ENCODE results near the gene MTCL1.

The MTCL1 gene

GRCh38 chr18:8686611-8687010 lies 18.7 kb upstream of the MTCL1 start:
- Histone ChIP-seq H3K27ac (no peak overlapping the region), H3K27me3 (no peaks in the 10 kb centered on the region), H3K36me3 (no peaks in the 10 kb centered on the region), H3K4me3 (no peak overlapping the region), H4K20me1 (no peaks in the 10 kb centered on the region), H3K9ac (no peak overlapping the region), H3K9me3 (no peaks in the 10 kb centered on the region), H3K4me1 (no peaks in the 10 kb centered on the region), H3K4me2 (no peak overlapping the region)
- TF ChIP-seq Cebpa-rat (IDR thresholded peaks at IDR 0.05) = no peak

- Histone ChIP-seq H3K27me3 (no peaks in the 10 kb centered on the region), H3K4me2 (no peak overlapping the region), H4K20me1 (no peaks in the 10 kb centered on the region), H3K27ac (no peak overlapping the region), H3K9me3 (no peaks in the 10 kb centered on the region), H3K4me1 (no peaks in the 10 kb centered on the region), H3K9ac (no peak overlapping the region), H3K4me3 (no peak overlapping the region), H3K36me3 (no peaks in the 10 kb centered on the region)
- TF ChIP-seq Cebpa-rat (IDR thresholded peaks at IDR 0.05) = no peak
These were observed 17.0 kb upstream of the MTCL1 start for GRCh38 chr18:8688216-8688800.

- H3K9ac ChIP-seq = no peak overlapping the region
- H3K27me3 ChIP-seq = no peaks in the 10 kb centered on the region
- H3K4me1 ChIP-seq = no peaks in the 10 kb centered on the region
- no peaks in the 10 kb centered on the region for H4K20me1 ChIP-seq
- no peak overlapping the region for H3K4me3 ChIP-seq
- no peak for TF ChIP-seq Cebpa-rat (IDR thresholded peaks at IDR 0.05)
- H3K9me3 ChIP-seq = no peaks in the 10 kb centered on the region
- no peaks in the 10 kb centered on the region for H3K36me3 ChIP-seq
- H3K27ac ChIP-seq = no peak overlapping the region
- no peak overlapping the region for H3K4me2 ChIP-seq
These were observed 16.5 kb upstream of the MTCL1 start for GRCh38 chr18:8688816-8689215.

GRCh38 chr18:8689517-8689916 lies 15.8 kb upstream of the MTCL1 start:
- Histone ChIP-seq H3K27ac (no peak overlapping the region), H3K27me3 (no peaks in the 10 kb centered on the region), H4K20me1 (no peaks in the 10 kb centered on the region), H3K4me1 (no peaks in the 10 kb centered on the region), H3K36me3 (peaks cover 7% of the 10 kb centered on the region; the same call in 1 of the 2 replicates), H3K9me3 (no peaks in the 10 kb centered on the region), H3K9ac (no peak overlapping the region), H3K4me2 (no peak overlapping the region), H3K4me3 (no peak overlapping the region)
- no peak for TF ChIP-seq Cebpa-rat (IDR thresholded peaks at IDR 0.05)

- no peak overlapping the region for H3K9ac ChIP-seq
- no peak overlapping the region for H3K4me2 ChIP-seq
- peaks cover 14% of the 10 kb centered on the region; the same call in 1 of the 2 replicates for H4K20me1 ChIP-seq
- peaks cover 12% of the 10 kb centered on the region for H3K4me1 ChIP-seq
- no peaks in the 10 kb centered on the region for H3K9me3 ChIP-seq
- H3K27me3 ChIP-seq = no peaks in the 10 kb centered on the region
- no peak overlapping the region for H3K4me3 ChIP-seq
- no peak for TF ChIP-seq Cebpa-rat (IDR thresholded peaks at IDR 0.05)
- H3K36me3 ChIP-seq = peaks cover 27% of the 10 kb centered on the region
- H3K27ac ChIP-seq = no peak overlapping the region
These were observed 10.5 kb upstream of the MTCL1 start for GRCh38 chr18:8694891-8695290.

GRCh38 chr18:8695932-8696517 lies 9.3 kb upstream of the MTCL1 start:
- peak overlapping the region; percentile 42 for H3K4me2 ChIP-seq
- H3K27ac ChIP-seq = no peak overlapping the region

GRCh38 chr18:8696749-8697211 lies 8.6 kb upstream of the MTCL1 start:
- no peaks in the 10 kb centered on the region for H3K27me3 ChIP-seq
- H3K27ac ChIP-seq = no peak overlapping the region
- no peaks in the 10 kb centered on the region for H3K9me3 ChIP-seq
- H3K4me3 ChIP-seq = no peak overlapping the region
- H3K4me1 ChIP-seq = peaks cover 22% of the 10 kb centered on the region
- H3K9ac ChIP-seq = no peak overlapping the region
- H3K36me3 ChIP-seq = peaks cover 33% of the 10 kb centered on the region
- H3K4me2 ChIP-seq = peak overlapping the region; percentile 42
- H4K20me1 ChIP-seq = peaks cover 19% of the 10 kb centered on the region; the same call in 1 of the 2 replicates
- TF ChIP-seq Cebpa-rat (IDR thresholded peaks at IDR 0.05) = no peak

More at GRCh38 chr18:8695932-8696517, 9.3 kb upstream of the MTCL1 start:
- Histone ChIP-seq H3K36me3 (peaks cover 33% of the 10 kb centered on the region), H3K4me1 (peaks cover 17% of the 10 kb centered on the region), H3K9me3 (no peaks in the 10 kb centered on the region), H4K20me1 (peaks cover 14% of the 10 kb centered on the region; the same call in 1 of the 2 replicates), H3K27me3 (no peaks in the 10 kb centered on the region), H3K9ac (no peak overlapping the region), H3K4me3 (no peak overlapping the region)
- no peak for TF ChIP-seq Cebpa-rat (IDR thresholded peaks at IDR 0.05)

GRCh38 chr18:8699126-8699525 lies 6.2 kb upstream of the MTCL1 start:
- Histone ChIP-seq H3K4me3 (no peak overlapping the region), H3K27me3 (peaks cover 18% of the 10 kb centered on the region), H3K4me2 (no peak overlapping the region), H3K4me1 (peaks cover 46% of the 10 kb centered on the region), H3K27ac (no peak overlapping the region), H3K36me3 (peaks cover 30% of the 10 kb centered on the region), H4K20me1 (peaks cover 41% of the 10 kb centered on the region), H3K9me3 (no peaks in the 10 kb centered on the region), H3K9ac (no peak overlapping the region)
- TF ChIP-seq Cebpa-rat (IDR thresholded peaks at IDR 0.05) = no peak

GRCh38 chr18:8699948-8700347 lies 5.4 kb upstream of the MTCL1 start:
- no peak for TF ChIP-seq Cebpa-rat (IDR thresholded peaks at IDR 0.05)

GRCh38 chr18:8701546-8702118 lies 3.7 kb upstream of the MTCL1 start:
- H4K20me1 ChIP-seq = peaks cover 51% of the 10 kb centered on the region
- H3K4me1 ChIP-seq = peaks cover 43% of the 10 kb centered on the region
- H3K4me3 ChIP-seq = no peak overlapping the region
- H3K9ac ChIP-seq = no peak overlapping the region
- peaks cover 24% of the 10 kb centered on the region for H3K27me3 ChIP-seq
- H3K36me3 ChIP-seq = peaks cover 23% of the 10 kb centered on the region
- H3K9me3 ChIP-seq = no peaks in the 10 kb centered on the region
- H3K4me2 ChIP-seq = peak overlapping the region; percentile 99
- H3K27ac ChIP-seq = no peak overlapping the region
- no peak for TF ChIP-seq Cebpa-rat (IDR thresholded peaks at IDR 0.05)

More at GRCh38 chr18:8699948-8700347, 5.4 kb upstream of the MTCL1 start:
- peaks cover 23% of the 10 kb centered on the region for H3K36me3 ChIP-seq
- no peak overlapping the region for H3K27ac ChIP-seq
- peaks cover 48% of the 10 kb centered on the region for H4K20me1 ChIP-seq
- peaks cover 52% of the 10 kb centered on the region for H3K4me1 ChIP-seq
- H3K27me3 ChIP-seq = peaks cover 24% of the 10 kb centered on the region
- no peaks in the 10 kb centered on the region for H3K9me3 ChIP-seq
- no peak overlapping the region for H3K4me2 ChIP-seq
- H3K9ac ChIP-seq = no peak overlapping the region
- no peak overlapping the region for H3K4me3 ChIP-seq
